Smooth muscle cell (in vitro differentiated cells): Measurements from ENCODE around the gene CNEP1R1. TPM values are rescaled to one million over a fixed set of nuclear protein-coding genes. Genes with fewer than 3 reads are reported as not detected.

Source experiments
- DNase-seq: peaks from one replicate; lab custom pipeline; 2025; ENCODE audit not compliant: unreplicated experiment; lab: John Stamatoyannopoulos, UW
- H2AFZ ChIP-seq: fragments of 200-600 bp; sonication (generic); 2 replicates; pipeline ENCODE4 v1.6.0; 2016; ENCODE audit warnings: antibody characterized with exemption, low read depth, mild to moderate bottlenecking
- H3F3A ChIP-seq: fragments of 200-600 bp; sonication (generic); 2 replicates; pipeline ENCODE4 v1.6.0; 2017; ENCODE audit warnings: antibody characterized with exemption, low read depth
- H3K27ac ChIP-seq: fragments of 200-600 bp; sonication (generic); 2 replicates; pipeline ENCODE4 v1.5.1; 2016; ENCODE audit warnings: low read depth, mild to moderate bottlenecking
- H3K27me3 ChIP-seq: fragments of 200-600 bp; sonication (generic); 2 replicates; pipeline ENCODE4 v1.6.1; 2016; ENCODE audit warnings: low read depth, mild to moderate bottlenecking
- H3K36me3 ChIP-seq: fragments of 200-600 bp; sonication (generic); 2 replicates; pipeline ENCODE4 v1.5.1; 2016; ENCODE audit warnings: low read depth
- H3K4me1 ChIP-seq: fragments of 200-600 bp; sonication (generic); 2 replicates; pipeline ENCODE4 v1.5.1; 2016; ENCODE audit warnings: low read depth
- H3K4me2 ChIP-seq: fragments of 200-600 bp; sonication (generic); 2 replicates; pipeline ENCODE4 v1.6.0; 2016; ENCODE audit warnings: mild to moderate bottlenecking
- H3K4me3 ChIP-seq: fragments of 200-600 bp; sonication (generic); 2 replicates; pipeline ENCODE4 v1.5.1; 2016; ENCODE audit warnings: mild to moderate bottlenecking
- H3K79me2 ChIP-seq: fragments of 200-600 bp; sonication (generic); 2 replicates; pipeline ENCODE4 v1.6.0; 2016; ENCODE audit warnings: low read depth, mild to moderate bottlenecking
- H3K9ac ChIP-seq: fragments of 200-600 bp; sonication (generic); 2 replicates; pipeline ENCODE4 v1.6.0; 2016; ENCODE audit warnings: low read depth
- H3K9me3 ChIP-seq: fragments of 200-600 bp; sonication (generic); replicated peaks from 2 replicates; pipeline ENCODE4 v1.5.1; 2016; ENCODE audit warnings: low read depth
- H4K20me1 ChIP-seq: fragments of 200-600 bp; sonication (generic); 2 replicates; pipeline ENCODE4 v1.6.0; 2016; ENCODE audit warnings: low read depth
- CTCF ChIP-seq: fragments of 200-600 bp; sonication (generic); IDR thresholded peaks from 2 replicates; pipeline ENCODE4 v1.5.1; 2017; ENCODE audit warnings: borderline replicate concordance, mild to moderate bottlenecking, antibody characterized with exemption; ENCODE audit not compliant: insufficient read depth, poor library complexity, severe bottlenecking
- WGBS: methylation state at CpG from one replicate; pipeline ENCODE4 v1.1.7; 2016; ENCODE audit warnings: low lambda C conversion rate; 5-methylcytosine and 5-hydroxymethylcytosine counted together
- polyA plus RNA-seq: library from polyadenylated mRNA; unstranded; fragments of >200 nt; fragmentation: Nextera tagmentation; extraction: Ambion mirVana; gene quantifications from 2 replicates; pipeline ENCODE4 v1.2.1, GENCODE V29; 2016
- total RNA-seq: library from RNA; depleted of rRNA; stranded (reverse); fragments of >200 nt; gene quantifications from 2 replicates; pipeline ENCODE4 v1.2.3, GENCODE V29; 2014

Gene CNEP1R1
- total and polyA plus RNA-seq, 2 experiments from 2014 or later, result 21.3 to 31.7 TPM

GRCh38 chr16:50017553-50017952 is 7.5 kb upstream of the CNEP1R1 start:
- no peak overlapping the region for H2AFZ ChIP-seq
- WGBS, result 85% methylated on average over 9 of the region's 9 CpGs
- H3K4me3 ChIP-seq, result no peak overlapping the region
- no peaks in the 10 kb centered on the region for H4K20me1 ChIP-seq
- no peak overlapping the region for H3K27ac ChIP-seq
- DNase-seq, result no peak
- H3F3A ChIP-seq, result no peaks in the 10 kb centered on the region
- no peaks in the 10 kb centered on the region for H3K79me2 ChIP-seq
- H3K36me3 ChIP-seq, result no peaks in the 10 kb centered on the region
- H3K4me1 ChIP-seq, result peaks cover 3% of the 10 kb centered on the region
- TF ChIP-seq CTCF, result no peak
- no peak overlapping the region for H3K9ac ChIP-seq
- no peak overlapping the region for H3K4me2 ChIP-seq
- no peaks in the 10 kb centered on the region for H3K9me3 ChIP-seq
- H3K27me3 ChIP-seq, result no peaks in the 10 kb centered on the region

GRCh38 chr16:50021544-50021943 is 3.5 kb upstream of the CNEP1R1 start:
- H3K36me3 ChIP-seq, result no peaks in the 10 kb centered on the region
- no peak overlapping the region for H3K4me3 ChIP-seq
- no peak overlapping the region for H3K4me2 ChIP-seq
- peaks cover 15% of the 10 kb centered on the region for H3K79me2 ChIP-seq
- no peak overlapping the region for H3K27ac ChIP-seq
- H3K4me1 ChIP-seq, result peaks cover 11% of the 10 kb centered on the region
- no peaks in the 10 kb centered on the region for H3K27me3 ChIP-seq
- H4K20me1 ChIP-seq, result peaks cover 4% of the 10 kb centered on the region
- no peak for TF ChIP-seq CTCF
- DNase-seq, result no peak
- no peaks in the 10 kb centered on the region for H3F3A ChIP-seq
- H3K9ac ChIP-seq, result no peak overlapping the region
- H3K9me3 ChIP-seq, result no peaks in the 10 kb centered on the region
- no peak overlapping the region for H2AFZ ChIP-seq
- 63% methylated on average over 2 of the region's 2 CpGs for WGBS

- Histone ChIP-seq H3K36me3 (no peaks in the 10 kb centered on the region), H2AFZ (peak overlapping the region; percentile 50), H3K9me3 (no peaks in the 10 kb centered on the region), H3K4me2 (no peak overlapping the region), H3K9ac (no peak overlapping the region), H3K27ac (no peak overlapping the region), H3K27me3 (no peaks in the 10 kb centered on the region), H3F3A (no peaks in the 10 kb centered on the region), H3K4me3 (no peak overlapping the region), H3K4me1 (peaks cover 12% of the 10 kb centered on the region), H3K79me2 (peaks cover 31% of the 10 kb centered on the region), H4K20me1 (peaks cover 16% of the 10 kb centered on the region)
- WGBS, result 43% methylated on average over 4 of the region's 4 CpGs
- no peak for DNase-seq
- TF ChIP-seq CTCF, result no peak
These were observed 1.4 kb upstream of the CNEP1R1 start for GRCh38 chr16:50023641-50024040.

GRCh38 chr16:50024207-50024606 is 818 bp upstream of the CNEP1R1 start:
- H3K9me3 ChIP-seq, result no peaks in the 10 kb centered on the region
- no peaks in the 10 kb centered on the region for H3K27me3 ChIP-seq
- DNase-seq, result no peak
- WGBS, result 90% methylated on average over 11 of the region's 11 CpGs
- no peaks in the 10 kb centered on the region for H3K36me3 ChIP-seq
- H3K4me1 ChIP-seq, result peaks cover 12% of the 10 kb centered on the region
- no peak overlapping the region for H3K4me2 ChIP-seq
- no peak overlapping the region for H3K4me3 ChIP-seq
- peaks cover 20% of the 10 kb centered on the region for H4K20me1 ChIP-seq
- H3K79me2 ChIP-seq, result peaks cover 37% of the 10 kb centered on the region
- H3F3A ChIP-seq, result no peaks in the 10 kb centered on the region
- H3K9ac ChIP-seq, result no peak overlapping the region
- TF ChIP-seq CTCF, result no peak
- peak overlapping the region; percentile 97 for H2AFZ ChIP-seq
- H3K27ac ChIP-seq, result no peak overlapping the region
